GM23338 (cell line): ENCODE results near the gene CEP20. TPM values are rescaled to one million over a fixed set of nuclear protein-coding genes. Genes with fewer than 3 reads are reported as not detected.

ENCODE experiments used
- ATAC-seq: fragments of 200-7000 bp; cut with Tn5 transposase; 3 replicates; pipeline ENCODE4 v1.9.1; 2020
- DNase-seq: peaks from one replicate; pipeline ENCODE4 v3.0.0-alpha.2; 2015; ENCODE audit warnings: low spot score
- H2AFZ ChIP-seq: fragments of 200-600 bp; sonication (generic); 2 replicates; pipeline ENCODE4 v1.8.0; 2016; ENCODE audit warnings: antibody characterized with exemption, mild to moderate bottlenecking, moderate library complexity
- H3F3A ChIP-seq: fragments of 200-600 bp; sonication (generic); replicated peaks from 2 replicates; pipeline ENCODE4 v1.8.0; 2017; ENCODE audit warnings: antibody characterized with exemption, mixed run types, low read depth
- H3K27ac ChIP-seq: fragments of 200-600 bp; sonication (generic); 2 replicates; pipeline ENCODE4 v1.6.1; 2016; ENCODE audit warnings: low read depth
- H3K27me3 ChIP-seq: fragments of 200-600 bp; sonication (generic); 2 replicates; pipeline ENCODE4 v1.8.0; 2016; ENCODE audit warnings: mild to moderate bottlenecking, mixed run types, moderate library complexity; ENCODE audit not compliant: insufficient read depth
- H3K36me3 ChIP-seq: fragments of 200-600 bp; sonication (generic); 2 replicates; pipeline ENCODE4 v1.8.0; 2016; ENCODE audit warnings: mild to moderate bottlenecking; ENCODE audit not compliant: insufficient read depth
- H3K4me1 ChIP-seq: fragments of 200-600 bp; sonication (generic); 2 replicates; pipeline ENCODE4 v1.8.0; 2016; ENCODE audit warnings: mild to moderate bottlenecking, moderate library complexity; ENCODE audit not compliant: insufficient read depth
- H3K4me2 ChIP-seq: fragments of 200-600 bp; sonication (generic); 2 replicates; pipeline ENCODE4 v1.7.1; 2017; ENCODE audit warnings: mixed run types
- H3K4me3 ChIP-seq: fragments of 200-600 bp; sonication (generic); 2 replicates; pipeline ENCODE4 v1.6.1; 2016; ENCODE audit warnings: mixed run types
- H3K79me2 ChIP-seq: fragments of 200-600 bp; sonication (generic); replicated peaks from 2 replicates; pipeline ENCODE4 v1.8.0; 2017; ENCODE audit warnings: mild to moderate bottlenecking; ENCODE audit not compliant: insufficient read depth
- H3K9me2 ChIP-seq: fragments of 200-600 bp; sonication (generic); 2 replicates; pipeline ENCODE4 v1.8.0; 2017; ENCODE audit not compliant: insufficient read depth
- H4K20me1 ChIP-seq: fragments of 200-600 bp; sonication (generic); replicated peaks from 2 replicates; pipeline ENCODE4 v1.8.0; 2017; ENCODE audit warnings: mild to moderate bottlenecking; ENCODE audit not compliant: insufficient read depth
- H3K27ac Mint-ChIP-seq: 2 replicates; pipeline ENCODE4 v1.8.0; 2020; ENCODE audit warnings: inconsistent platforms, mild to moderate bottlenecking, moderate library complexity, mixed read lengths
- H3K27me3 Mint-ChIP-seq: 3 replicates; pipeline ENCODE4 v1.8.0; 2022; ENCODE audit warnings: low read depth, mild to moderate bottlenecking, moderate library complexity, mixed read lengths, inconsistent platforms; ENCODE audit not compliant: insufficient read depth, poor library complexity
- H3K36me3 Mint-ChIP-seq: 3 replicates; pipeline ENCODE4 v1.8.0; 2021; ENCODE audit warnings: low read depth, mild to moderate bottlenecking, inconsistent platforms, moderate library complexity, mixed read lengths
- H3K4me1 Mint-ChIP-seq: 3 replicates; pipeline ENCODE4 v1.8.0; 2020; ENCODE audit warnings: mild to moderate bottlenecking, inconsistent platforms, mixed read lengths
- H3K4me3 Mint-ChIP-seq: 3 replicates; pipeline ENCODE4 v1.8.0; 2021; ENCODE audit warnings: moderate library complexity, mild to moderate bottlenecking, inconsistent platforms, mixed read lengths
- H3K9me3 Mint-ChIP-seq: 3 replicates; pipeline ENCODE4 v1.8.0; 2020; ENCODE audit warnings: moderate library complexity, mild to moderate bottlenecking, inconsistent platforms, mixed read lengths
- CREB1 ChIP-seq: fragments of 250-450 bp; sonication (Bioruptor Pico); IDR thresholded peaks from 2 replicates; pipeline ENCODE4 v1.5.0; 2020; ENCODE audit warnings: low read depth, mild to moderate bottlenecking, moderate library complexity
- CTCF ChIP-seq, 2 experiments: fragments of 200-600 bp in 1 of 2; sonication (generic) in 1 of 2; conservative IDR thresholded peaks; 2 replicates each; pipeline versions ENCODE4 v1.5.1 to v1.6.1; 2016 to 2017; ENCODE audit warnings: antibody characterized with exemption in 2 of 2, low read depth in 2 of 2, mild to moderate bottlenecking in 2 of 2, moderate library complexity in 1 of 2
- ETS1 ChIP-seq: IDR thresholded peaks from 2 replicates; pipeline ENCODE4 v1.6.1; 2016; ENCODE audit warnings: antibody characterized with exemption
- EZH2 ChIP-seq: fragments of 200-600 bp; sonication (generic); IDR thresholded peaks from one replicate; pipeline ENCODE4 v1.8.0; 2017; ENCODE audit warnings: antibody characterized with exemption, mild to moderate bottlenecking, low read depth; ENCODE audit not compliant: unreplicated experiment
- JUNB ChIP-seq: IDR thresholded peaks from one replicate; pipeline ENCODE4 v1.6.1; 2016; ENCODE audit warnings: antibody characterized with exemption; ENCODE audit not compliant: unreplicated experiment
- NANOG ChIP-seq: IDR thresholded peaks from 2 replicates; pipeline ENCODE4 v1.6.1; 2016; ENCODE audit warnings: antibody characterized with exemption, borderline replicate concordance
- POLR2AphosphoS5 ChIP-seq: IDR thresholded peaks from 2 replicates; pipeline ENCODE4 v1.6.1; 2016; ENCODE audit warnings: antibody characterized with exemption, low read depth
- REST ChIP-seq: IDR thresholded peaks from one replicate; pipeline ENCODE4 v1.6.1; 2018; ENCODE audit warnings: antibody characterized with exemption; ENCODE audit not compliant: unreplicated experiment
- STAT1 ChIP-seq: IDR thresholded peaks from one replicate; pipeline ENCODE4 v1.6.1; 2016; ENCODE audit warnings: antibody characterized with exemption; ENCODE audit not compliant: unreplicated experiment
- ZNF114 ChIP-seq: fragments of 250-450 bp; sonication (Bioruptor Pico); IDR thresholded peaks from 2 replicates; pipeline ENCODE4 v1.5.0; 2020; ENCODE audit warnings: mild to moderate bottlenecking, moderate library complexity
- ZNF331 ChIP-seq: fragments of 250-450 bp; sonication (Bioruptor Pico); IDR thresholded peaks from 2 replicates; pipeline ENCODE4 v1.5.0; 2020; ENCODE audit warnings: low read depth, mild to moderate bottlenecking, moderate library complexity
- polyA plus RNA-seq: library from polyadenylated mRNA; unstranded; fragments of >200 nt; fragmentation: Nextera tagmentation; extraction: Ambion mirVana; gene quantifications from 2 replicates; pipeline ENCODE4 v1.2.1, GENCODE V29; 2016
- total RNA-seq: library from RNA; depleted of rRNA; stranded (reverse); fragments of >200 nt; shearing (Covaris generic); gene quantifications from 2 replicates; pipeline ENCODE4 v1.2.3, GENCODE V29; 2014

Gene CEP20
- total and polyA plus RNA-seq, 2 experiments from 2014 or later, result 60.2 to 70.9 TPM

- Histone ChIP-seq H3K79me2 (no peaks in the 10 kb centered on the region), H3K27me3 (peaks cover 45% of the 10 kb centered on the region), H3K9me2 (no peaks in the 10 kb centered on the region), H2AFZ (peak overlapping the region; percentile 80; the same call in 1 of the 2 replicates), H3F3A (peaks cover 10% of the 10 kb centered on the region; the same call in 1 of the 2 replicates), H3K36me3 (no peaks in the 10 kb centered on the region), H3K4me3 (peak overlapping the region; percentile 89; the same call in 1 of the 2 replicates), H3K4me2 (peak overlapping the region; percentile 97; the same call in 1 of the 2 replicates), H3K27ac (no peak overlapping the region), H4K20me1 (0 out of 2 replicates have a peak, but pooled peaks cover 2% of the 10 kb centered on the region), H3K4me1 (0 out of 2 replicates have a peak, but pooled peaks cover 6% of the 10 kb centered on the region)
- TF ChIP-seq POLR2AphosphoS5, result no peak
- TF ChIP-seq STAT1, result no peak
- TF ChIP-seq EZH2, result no peak
- TF ChIP-seq ETS1, result no peak
- TF ChIP-seq CREB1 (CRISPR knock-in tag), result no peak
- no peak for TF ChIP-seq JUNB
- no peak for TF ChIP-seq NANOG
- no peak for TF ChIP-seq CTCF (conservative IDR thresholded peaks at IDR 0.05; ENCODE audit: low read depth in 2 of 2)
- no peak for TF ChIP-seq ZNF331
- TF ChIP-seq REST, result no peak
- no peak for TF ChIP-seq ZNF114 (CRISPR knock-in tag)
- Mint-ChIP-seq H3K4me1 (peaks cover 11% of the 10 kb centered on the region), H3K27ac (no peak overlapping the region), H3K36me3 (no peaks in the 10 kb centered on the region; the same call in 2 of the 3 replicates), H3K4me3 (peak overlapping the region; percentile 54), H3K27me3 (peaks cover 32% of the 10 kb centered on the region), H3K9me3 (no peaks in the 10 kb centered on the region)
- no peak for ATAC-seq
- no peak for DNase-seq
Observed at GRCh38 chr16:15858921-15859668, 29.3 kb downstream of the CEP20 start.
